Activated effector memory CD4-positive, alpha-beta T cell treated with anti-CD3 and anti-CD28 coated beads, Interleukin-2, amount 50 U/mL, for 16 hours (primary cell): ENCODE measurements around the gene KIF1A.
"Not testable (repeated sequence)": the region's sequence is repeated elsewhere in the genome, so short reads cannot be mapped to it uniquely, and the experiment has no call there.

Experiments used
- DNase-seq: peaks from one replicate; pipeline ENCODE4 v3.0.0-alpha.2; 2020

KIF1A gene

DNA sequence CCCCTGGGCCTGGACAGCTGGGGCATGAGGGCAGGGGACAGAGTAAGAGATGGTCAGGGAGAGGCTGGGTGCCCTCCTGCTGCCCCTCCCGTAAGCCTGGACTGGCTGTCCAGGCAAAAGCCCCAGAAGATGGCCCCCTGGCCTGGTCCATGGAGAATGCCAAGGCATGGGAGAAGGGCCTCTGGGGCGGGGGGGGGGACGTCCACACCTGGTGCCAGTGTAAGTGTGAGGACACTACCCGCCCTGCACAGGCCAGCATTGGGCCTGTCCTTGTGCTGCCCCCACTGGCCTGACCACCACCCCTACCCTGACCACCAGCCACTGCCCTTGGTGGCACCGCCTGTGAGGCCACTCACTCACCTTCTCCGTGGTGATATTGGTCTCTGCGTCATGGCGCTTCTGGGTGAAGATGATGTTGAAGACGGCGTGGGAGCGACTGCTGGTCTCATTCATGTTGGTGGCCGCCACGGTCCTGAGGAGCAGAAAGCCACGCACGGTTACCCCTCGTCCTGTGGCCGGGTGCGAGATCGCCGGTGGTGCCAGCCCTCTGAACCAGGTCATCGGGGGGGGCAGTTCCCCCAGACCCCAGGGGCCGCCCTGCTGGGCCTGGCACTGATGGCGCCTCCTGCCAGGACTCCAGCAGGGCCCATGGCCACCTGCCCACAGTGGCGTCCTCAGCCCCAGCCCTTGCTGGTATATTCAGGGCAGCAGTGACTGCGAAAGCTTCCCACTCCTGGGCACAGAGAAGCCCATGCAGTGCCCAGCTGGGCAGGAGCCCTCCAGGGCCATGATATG, 35.2 kb downstream of the KIF1A start:
- no peak for DNase-seq

DNA sequence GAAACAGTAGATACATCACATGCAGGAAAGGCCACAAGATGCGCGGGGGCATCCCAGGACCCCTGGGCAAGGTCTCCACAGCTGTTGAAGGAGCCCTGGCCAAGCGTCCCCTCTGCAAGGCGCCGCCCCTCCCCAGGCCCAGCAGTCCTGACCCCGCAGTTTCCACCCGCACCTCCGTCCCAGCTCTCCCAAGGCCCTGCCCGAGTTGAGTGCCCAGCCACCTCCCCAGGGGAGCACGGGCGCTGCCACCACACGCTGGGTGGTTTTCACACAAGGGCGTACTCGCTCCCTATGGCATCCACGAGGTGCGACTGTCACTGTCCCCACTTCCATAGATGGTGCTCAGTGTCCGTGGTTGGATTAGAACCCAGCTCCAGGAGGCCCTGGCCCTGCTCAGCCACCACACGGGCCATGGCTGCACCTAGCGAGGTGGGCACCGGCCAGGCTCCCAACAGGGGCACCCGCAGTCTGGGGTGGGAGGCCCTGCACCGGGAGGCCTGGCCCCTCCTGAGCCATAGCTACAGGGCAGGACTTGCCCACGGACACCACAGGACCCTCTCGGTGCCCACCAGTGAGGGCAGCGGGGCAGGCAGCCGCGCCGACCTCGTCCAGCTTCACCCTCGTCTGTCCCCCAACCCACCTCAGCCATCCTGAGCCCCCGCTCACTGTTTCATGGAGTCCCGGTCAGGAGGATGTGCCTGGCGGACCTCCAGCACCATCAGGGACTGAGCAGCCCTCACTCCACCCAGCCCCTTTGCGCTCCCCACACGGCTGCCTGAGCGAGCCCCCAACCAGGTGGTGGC, 36.0 kb downstream of the KIF1A start:
- no peak for DNase-seq

DNA sequence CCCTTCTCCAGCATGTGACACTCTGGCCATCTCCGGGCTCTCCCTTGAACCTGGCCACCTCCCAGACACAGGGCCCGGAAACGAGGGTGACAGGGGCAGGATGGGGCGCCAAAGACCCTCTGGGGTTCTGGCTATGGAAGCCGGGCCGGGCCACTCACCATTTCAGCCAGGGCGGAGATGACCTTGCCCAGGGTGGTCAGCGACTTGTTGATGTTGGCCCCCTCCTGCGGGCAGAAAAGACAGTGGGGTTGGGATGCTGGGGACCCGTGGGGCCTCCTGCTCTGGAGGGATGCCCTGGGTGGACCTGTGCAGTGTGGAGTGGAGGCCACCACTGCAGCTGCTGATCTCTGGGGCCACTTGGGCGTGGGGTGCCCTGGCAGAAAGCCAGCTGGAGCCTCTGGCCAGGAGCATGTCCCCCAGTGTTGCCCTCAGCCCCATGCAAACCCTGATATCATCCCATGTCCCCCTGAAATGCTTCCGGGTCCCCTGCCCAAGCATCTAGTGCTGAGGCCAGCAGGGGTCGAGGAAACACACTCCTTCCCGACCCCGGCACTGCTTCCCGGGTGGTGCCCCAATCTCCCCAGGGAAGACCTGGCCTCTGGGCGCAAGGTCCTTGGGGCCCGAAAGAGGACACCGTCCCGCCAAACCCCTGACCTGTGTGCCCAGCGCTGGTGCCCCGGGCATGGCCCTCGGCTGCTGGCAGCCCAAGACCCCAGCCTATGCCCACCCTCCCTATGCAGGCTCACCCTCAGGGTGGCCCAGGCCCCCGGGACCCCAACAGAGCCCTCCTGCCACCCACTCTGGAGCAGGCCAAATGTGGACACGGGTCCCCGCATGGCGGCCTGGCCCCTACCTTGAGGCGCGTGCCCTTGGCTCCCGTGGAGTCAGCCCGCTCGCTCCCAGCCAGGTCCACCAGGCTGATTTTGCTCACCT, 36.9 kb downstream of the KIF1A start:
- DNase-seq, result no peak

DNA sequence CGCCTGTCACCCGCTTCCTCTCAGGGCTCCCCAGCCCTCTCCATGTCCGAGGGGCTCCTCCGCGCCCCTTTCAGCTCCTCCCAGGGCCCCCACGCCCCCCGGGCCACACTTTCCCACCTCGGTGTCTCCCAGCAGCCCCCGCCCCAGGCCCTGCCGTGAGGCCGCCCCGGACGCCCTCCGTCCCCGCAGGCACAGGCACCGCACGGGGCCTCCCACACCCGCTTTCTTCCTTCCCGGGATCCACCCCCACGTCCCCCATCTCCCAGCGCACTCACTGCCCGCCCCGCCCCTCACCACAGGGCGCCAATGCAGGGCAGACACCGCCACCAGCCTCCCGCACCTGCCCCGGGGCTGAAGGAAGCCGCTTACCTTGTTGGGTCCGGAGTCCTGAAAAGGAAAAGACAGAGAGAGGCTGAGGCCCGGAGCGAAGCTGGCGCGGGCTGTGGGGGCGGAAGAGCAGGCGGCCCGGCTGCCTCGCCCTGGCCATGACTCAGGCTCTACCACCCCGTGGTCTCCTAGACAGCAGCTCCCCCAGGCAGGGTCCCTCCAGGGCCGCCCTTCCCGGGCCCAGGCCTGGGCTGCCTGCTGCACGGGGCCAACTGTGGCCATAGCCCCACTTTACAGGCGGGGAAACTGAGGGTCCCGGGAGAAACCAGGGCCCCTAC, 37.7 kb downstream of the KIF1A start:
- DNase-seq, result no peak

DNA sequence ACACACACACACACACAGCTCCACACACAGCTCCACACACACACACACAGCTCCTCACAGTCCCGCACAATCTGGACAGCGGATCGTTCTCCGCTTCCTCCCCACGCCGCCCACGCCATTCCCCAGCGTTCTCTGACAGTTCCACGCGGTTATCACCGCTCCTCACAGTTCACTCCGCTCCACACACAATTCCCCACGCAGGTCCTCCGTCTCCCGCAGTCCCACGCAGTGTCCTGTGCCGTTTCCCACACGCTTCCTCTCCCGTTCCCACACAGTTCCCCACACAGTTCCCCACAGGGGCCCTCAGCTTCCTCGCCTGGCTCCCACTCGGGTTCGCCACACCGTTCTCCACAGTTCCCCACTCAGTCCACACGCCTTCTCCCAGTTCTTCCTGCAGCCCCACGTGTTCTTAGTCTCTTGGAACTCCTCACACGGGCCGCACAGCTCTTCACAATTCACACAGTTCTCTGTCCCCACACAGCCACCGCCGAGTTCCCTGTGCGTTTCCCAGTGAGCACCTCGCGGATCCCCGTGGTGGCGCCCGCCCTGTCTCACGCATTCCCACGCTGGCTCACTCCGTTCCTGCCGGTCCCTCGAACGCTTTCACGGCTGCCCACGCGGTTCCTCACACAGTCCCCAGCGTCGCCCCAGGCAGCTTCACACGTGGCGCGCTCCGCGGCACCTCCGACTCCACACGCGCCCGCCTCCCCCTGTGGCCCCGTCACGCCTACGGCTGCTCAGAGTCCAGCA, 38.4 kb downstream of the KIF1A start:
- DNase-seq, result no peak

DNA sequence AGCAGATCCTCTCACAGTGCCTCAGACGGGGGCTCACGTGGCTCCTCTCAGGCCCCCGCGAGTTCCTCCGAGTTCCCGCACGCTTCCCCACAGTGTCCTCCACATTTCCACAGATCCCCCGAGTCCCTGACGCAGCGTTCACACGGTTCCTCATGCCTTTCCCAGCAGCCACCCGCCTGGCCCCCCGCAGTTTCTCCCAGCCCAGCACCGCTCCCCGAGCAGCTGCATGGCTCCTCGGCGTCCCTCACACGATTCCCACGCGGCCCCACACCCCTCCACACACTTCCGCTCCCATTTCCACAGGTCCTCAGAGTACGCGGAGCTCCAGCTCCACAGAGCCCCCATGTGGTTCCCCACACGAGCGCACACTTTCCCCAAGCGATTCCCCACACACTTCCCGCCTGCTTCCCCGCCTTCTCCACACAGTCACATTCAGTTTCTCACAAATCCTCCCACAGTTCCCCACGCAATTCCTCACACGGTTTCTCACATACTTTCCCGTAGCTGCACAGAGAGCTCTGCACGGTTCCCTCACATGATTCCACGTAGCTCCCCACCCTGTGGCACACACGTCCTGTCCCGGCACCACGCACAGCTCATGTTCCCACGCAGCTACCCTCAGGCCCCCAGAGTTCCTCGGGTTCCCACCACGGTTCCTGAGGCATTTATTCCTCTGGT, 39.9 kb downstream of the KIF1A start:
- no peak for DNase-seq

DNA sequence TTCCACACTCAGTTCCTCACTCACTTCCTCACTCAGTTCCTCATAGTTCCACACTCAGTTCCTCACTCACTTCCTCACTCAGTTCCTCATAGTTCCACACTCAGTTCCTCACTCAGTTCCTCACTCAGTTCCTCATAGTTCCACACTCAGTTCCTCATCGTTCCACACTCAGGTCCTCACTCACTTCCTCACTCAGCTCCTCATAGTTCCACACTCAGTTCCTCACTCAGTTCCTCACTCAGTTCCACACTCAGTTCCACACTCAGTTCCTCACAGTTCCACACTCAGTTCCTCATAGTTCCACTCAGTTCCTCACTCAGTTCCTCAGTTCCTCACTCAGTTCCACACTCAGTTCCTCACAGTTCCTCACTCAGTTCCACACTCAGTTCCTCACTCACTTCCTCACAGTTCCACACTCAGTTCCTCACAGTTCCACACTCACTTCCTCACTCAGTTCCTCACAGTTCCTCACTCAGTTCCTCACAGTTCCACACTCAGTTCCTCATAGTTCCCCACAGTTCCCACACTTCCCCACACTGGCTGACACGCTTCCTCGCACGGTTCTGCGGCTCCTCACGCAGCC, 40.7 kb downstream of the KIF1A start:
- not testable (repeated sequence) for DNase-seq

DNA sequence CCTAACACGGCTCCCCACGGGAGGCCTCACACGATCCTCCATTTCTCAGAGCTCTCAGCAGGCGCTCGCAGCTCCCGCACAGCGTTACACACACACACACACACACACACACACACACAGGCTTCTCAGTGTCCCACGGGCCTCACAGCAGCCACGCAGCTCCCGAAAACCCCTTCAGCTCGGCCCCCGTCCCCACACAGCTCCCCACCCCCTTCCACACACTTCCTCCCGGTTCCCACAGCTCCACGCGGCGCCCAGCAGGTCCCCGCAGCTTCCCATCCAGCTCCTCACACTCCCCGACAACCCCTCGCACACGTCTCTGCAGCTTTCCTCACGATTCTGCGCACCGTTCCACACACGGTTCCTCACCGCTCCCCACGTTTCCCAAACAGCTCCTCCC, 41.6 kb downstream of the KIF1A start:
- DNase-seq, result no peak

DNA sequence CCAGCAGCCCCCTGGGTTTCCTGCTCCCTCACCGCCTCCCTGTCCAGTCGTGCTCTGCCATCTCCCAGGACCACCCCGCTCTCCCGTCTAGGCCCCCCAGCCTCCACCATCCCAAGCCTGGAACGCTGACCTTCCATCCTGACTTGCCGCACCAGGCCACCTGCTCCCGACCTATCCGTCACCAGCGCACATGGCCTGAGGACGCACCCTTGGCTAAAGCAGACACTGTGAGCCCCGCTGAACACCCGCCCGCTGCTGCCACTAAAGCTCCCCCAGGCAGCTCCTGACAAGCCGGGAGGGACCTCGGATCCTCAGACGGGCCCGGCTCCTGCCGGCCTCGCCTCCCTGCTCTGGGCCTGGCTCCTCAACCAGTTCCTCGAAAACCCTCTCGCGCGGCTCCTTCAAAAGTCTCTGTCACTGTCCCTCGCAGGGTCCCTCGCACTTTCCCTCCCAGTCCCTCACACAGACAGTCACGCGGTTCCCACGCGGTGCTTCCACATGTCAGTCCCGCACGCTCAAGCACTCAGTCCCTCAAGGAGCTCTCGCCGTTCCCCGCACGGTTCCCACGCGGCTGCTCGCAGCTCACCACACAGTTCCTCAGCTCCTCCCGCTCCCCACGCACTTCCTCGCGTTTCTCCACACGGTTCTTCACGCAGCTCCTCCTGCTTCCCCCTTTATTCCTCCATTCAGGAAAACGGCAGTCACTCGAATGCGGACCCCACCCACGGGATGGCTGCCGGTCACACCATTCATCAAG, 42.4 kb downstream of the KIF1A start:
- DNase-seq, result no peak

DNA sequence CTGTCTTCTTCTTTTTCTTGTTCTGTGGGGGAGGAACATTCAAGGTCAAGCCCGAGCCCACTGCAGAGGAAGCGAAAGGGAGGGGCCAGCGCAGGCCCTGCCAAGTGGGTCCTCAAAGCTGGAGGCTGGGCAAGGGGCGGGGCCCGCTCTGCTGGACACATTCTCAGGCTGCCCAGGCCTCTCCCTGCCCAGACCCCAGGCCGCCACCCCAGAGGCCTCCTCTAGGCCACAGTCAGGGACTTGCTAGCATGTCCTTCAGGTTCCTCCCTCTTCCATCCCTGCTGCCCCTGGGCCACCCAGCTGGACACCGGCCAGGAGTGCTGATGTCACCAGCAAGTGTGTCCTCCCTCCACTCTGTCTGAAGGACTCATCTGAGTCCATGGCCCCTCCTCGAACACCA, 44.1 kb downstream of the KIF1A start:
- DNase-seq, result no peak

DNA sequence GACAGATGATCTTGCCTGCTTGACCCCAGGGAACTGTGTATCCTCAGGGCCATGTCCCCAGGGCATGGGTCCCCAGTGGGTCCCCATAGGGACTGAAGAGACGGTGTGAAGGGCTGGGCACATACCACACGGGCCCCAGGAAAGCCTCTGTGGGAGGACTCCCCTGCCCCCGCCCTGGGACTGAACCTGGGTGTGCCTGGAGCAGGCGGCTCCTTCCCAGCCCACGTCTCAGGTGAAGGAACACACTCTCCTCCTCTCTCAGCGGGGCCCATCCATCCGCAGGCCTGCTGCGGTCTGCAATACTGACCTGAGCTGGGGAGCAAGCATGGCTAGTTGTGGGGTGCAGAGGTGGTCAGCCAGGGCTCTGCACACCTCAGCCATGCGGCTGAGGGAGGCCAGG, 45.2 kb downstream of the KIF1A start:
- no peak for DNase-seq

DNA sequence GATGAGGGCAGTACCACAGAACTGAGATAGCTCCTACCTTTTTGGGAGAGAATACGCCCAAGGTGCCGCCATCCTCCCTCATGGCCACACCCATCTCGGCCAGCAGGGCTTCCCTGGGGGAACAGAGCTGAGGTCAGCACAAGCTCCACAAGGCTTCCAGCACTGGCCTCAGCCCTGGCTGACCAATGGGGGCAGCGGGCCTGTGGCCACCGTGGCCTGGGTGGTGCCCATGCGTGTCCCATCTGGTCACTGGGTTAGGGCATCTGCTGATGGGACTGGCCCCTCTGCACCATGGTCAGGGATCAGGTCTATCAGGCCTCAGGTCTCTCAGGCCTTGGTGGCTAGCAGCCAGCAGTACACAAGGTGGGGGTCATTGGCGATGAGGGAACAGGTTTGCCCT, 50.9 kb downstream of the KIF1A start:
- no peak for DNase-seq

DNA sequence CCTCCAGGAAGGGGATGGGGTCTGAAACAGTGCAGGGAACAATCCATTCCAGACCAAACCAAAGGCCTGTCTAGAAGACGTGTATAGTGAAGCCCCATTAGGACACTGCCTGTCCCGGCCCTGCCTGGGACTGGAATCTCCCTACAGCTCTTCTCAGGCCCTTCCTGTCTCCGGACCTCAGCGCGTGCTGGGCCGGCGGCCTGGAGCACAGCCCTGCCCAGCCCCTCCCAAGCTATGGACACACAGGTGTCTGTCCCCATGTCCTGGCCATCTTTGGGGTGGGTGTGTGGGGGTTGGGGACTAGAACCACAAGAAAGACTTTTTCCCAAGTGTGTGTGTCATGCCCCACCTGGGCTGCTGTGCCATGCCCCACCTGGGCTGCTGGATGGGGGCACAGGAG, 51.8 kb downstream of the KIF1A start:
- DNase-seq, result no peak

DNA sequence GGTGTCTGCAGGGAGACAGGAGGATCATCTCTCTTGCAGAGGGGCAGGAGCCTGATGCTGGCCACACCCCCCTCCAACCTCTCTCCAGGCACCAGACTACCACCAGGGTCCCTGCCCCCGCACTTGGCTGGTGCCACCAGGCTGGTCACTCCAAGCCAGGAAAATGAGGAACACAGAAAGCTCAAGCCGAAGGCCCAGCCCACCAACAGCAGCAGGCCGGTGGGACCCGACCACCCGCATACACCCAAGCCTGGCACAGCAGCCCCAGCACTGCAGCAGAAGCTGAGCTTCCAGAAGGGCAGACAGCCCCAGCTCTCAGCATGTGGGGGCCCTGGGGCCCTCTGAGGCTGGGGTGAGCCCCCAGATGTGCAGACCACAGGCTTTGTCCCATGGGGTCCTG, 52.7 kb downstream of the KIF1A start:
- no peak for DNase-seq

DNA sequence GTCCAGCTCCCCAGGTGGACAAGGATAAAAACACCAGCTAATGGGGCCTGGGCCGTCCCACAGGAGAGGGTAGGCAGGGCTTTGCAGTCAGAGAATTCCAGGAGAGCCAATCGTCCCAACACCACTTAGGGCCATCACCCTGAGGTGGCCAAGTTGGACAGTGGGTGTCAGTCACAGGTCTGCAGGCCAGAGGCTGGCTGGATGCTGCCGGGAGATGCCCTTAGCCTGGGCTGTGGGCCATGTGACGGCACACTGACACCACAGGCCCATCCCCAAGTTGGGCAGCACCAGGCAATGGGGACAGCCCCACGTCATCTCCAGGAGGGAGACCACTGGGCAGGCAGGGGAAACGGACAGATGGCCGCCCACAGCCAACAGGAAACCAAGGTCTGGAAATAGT, 53.9 kb downstream of the KIF1A start:
- DNase-seq, result no peak

DNA sequence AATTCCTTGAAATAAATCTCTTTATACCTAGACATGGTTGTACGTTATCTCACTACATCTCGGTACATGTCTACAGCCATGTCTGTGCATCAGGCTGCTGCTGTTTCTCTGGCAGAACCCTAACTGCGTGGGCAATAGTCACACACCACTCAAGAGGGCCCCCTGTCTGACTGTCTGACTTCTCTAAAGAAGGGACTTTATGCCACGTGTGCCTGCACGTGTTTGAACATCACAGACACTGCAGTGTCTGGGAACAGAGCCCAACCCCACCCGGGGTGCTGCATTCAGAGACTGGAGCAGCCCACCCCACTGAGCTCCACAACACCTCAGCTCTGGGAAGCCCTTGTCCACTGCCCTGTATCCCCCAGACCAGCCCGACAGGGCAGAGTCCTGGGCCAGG, 55.0 kb downstream of the KIF1A start:
- DNase-seq, result no peak

DNA sequence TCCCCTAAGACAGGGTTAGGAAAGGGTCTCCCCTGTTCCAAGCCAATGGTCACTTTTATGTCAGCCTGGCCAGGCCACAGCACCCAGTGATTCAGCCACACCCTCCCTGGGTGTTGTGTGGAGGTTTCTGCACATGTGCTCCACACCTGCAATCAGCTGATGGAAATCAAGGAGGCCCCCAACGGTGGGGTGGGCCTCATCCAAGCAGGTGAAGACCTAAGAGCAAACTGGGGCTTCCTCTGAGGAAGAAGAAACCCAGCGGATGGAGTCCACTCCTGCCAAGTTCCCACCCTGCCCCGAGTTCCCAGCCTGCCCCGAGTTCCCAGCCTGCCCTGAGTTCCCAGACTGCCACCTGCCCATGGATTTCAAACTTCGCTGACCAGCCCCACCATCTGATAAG, 55.4 kb downstream of the KIF1A start:
- DNase-seq, result no peak

DNA sequence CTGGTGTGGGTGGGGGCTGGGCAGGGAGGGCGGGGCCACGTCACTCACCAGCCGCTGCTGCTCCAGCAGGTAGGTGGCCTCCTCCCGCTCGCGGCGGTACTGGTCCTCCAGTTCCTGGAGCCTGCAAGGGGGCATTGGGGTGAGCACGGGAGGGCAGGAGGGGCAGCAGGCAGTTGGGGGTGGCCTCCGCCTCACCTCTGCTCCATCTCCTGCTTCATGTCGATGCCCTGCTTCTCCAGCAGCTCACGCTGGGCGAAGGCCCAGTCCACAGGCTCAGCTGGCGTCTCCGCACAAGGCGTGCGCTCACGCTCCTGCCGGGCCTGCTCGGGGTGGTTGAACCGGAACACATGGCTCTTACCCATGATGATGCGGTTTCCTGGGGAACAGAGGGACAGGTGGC, 57.0 kb downstream of the KIF1A start:
- no peak for DNase-seq

DNA sequence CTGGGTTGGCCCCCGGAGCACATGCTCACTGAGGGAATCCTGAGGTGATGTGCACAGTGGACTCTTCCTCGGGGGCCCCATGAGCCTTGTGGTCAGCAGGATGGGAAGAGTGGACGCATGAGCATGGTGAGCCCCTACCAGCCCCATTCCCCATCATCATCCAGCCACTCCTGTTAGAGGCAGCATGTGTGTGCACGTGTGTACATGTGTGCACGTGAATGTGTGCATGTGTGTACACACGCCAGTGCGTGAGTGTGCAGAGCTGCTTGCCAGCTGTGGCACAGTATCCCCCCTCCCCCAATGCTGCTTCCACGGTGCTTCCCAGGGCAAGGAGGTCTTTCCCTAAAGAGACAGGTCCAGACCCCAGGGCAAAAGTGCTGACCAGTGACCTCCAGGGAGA, 57.8 kb downstream of the KIF1A start:
- DNase-seq, result no peak

DNA sequence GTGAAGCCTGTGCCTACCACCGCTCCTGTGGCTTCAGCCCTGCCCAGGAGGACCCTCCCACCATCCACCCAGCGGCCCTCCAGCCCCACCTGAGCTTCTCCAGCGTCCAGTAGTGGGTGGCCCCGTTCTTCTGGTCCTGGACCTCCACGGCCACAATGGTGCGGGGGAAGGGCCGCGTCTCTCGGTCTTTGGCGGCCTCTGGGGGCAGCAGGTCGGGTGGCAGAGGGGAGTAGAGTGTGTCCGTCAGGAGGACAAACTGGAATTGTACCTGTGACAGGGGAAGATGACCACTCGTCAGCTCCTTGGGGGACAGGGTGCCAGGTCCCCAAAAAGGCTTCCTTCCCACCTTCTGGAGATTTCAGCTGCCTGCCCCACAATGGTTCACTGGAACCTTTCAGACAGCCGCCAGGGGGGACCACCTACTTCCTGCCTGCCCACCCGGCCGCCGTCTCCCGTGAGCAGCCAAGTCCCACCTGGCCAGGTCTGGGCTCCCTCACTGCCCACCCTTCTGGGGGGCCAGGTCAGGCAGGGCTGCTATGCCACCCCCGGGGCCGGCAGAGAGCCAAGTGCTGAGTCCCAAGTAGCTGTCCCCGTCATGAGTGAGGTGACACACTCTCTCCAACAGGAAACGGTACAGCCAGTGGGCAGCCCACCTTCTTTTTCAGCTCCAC, 59.3 kb downstream of the KIF1A start:
- no peak for DNase-seq
